H1 (cell line): ENCODE data around the gene POLR3K.

ENCODE experiments used
- BACH1 ChIP-seq: IDR thresholded peaks from 2 replicates; pipeline ENCODE4 v1.6.1; 2012; ENCODE audit warnings: low read length, improper control_type of control experiment
- CHD1 ChIP-seq: IDR thresholded peaks from 2 replicates; pipeline ENCODE4 v1.6.1; 2012; ENCODE audit warnings: low read depth, low read length, improper control_type of control experiment
- FOSL1 ChIP-seq: IDR thresholded peaks from 2 replicates; pipeline ENCODE4 v1.6.1; 2011; ENCODE audit warnings: mild to moderate bottlenecking, low read depth, low read length, moderate library complexity; ENCODE audit not compliant: insufficient read depth
- POLR2A ChIP-seq, 2 experiments: IDR thresholded peaks; 1 replicate in 1 of 2; 2 replicates in 1 of 2; pipeline ENCODE4 v1.6.1; 2011; ENCODE audit warnings: low read depth in 2 of 2, low read length in 2 of 2, mild to moderate bottlenecking in 2 of 2; ENCODE audit errors: control extremely low read depth in 1 of 2
- POLR2AphosphoS5 ChIP-seq: IDR thresholded peaks from 2 replicates; pipeline ENCODE4 v1.6.1; 2011; ENCODE audit warnings: low read depth, low read length
- RFX5 ChIP-seq: IDR thresholded peaks from 2 replicates; pipeline ENCODE4 v1.6.1; 2011; ENCODE audit warnings: low read depth, low read length, improper control_type of control experiment, borderline replicate concordance
- SUZ12 ChIP-seq: fragments of 200-600 bp; sonication (generic); IDR thresholded peaks from 2 replicates; pipeline ENCODE4 v1.6.1; 2012; ENCODE audit warnings: mild to moderate bottlenecking, inconsistent platforms, low read length, moderate library complexity, mixed read lengths
- TAF1 ChIP-seq: IDR thresholded peaks from 2 replicates; pipeline ENCODE4 v1.6.1; 2011; ENCODE audit warnings: mild to moderate bottlenecking, low read depth, low read length
- TEAD4 ChIP-seq: IDR thresholded peaks from 2 replicates; pipeline ENCODE4 v1.6.1; 2012; ENCODE audit warnings: low read depth, low read length, inconsistent platforms, mixed read lengths
- ZNF274 ChIP-seq: IDR thresholded peaks from 2 replicates; pipeline ENCODE4 v1.7.0; 2012; ENCODE audit warnings: low read length, borderline replicate concordance; ENCODE audit errors: extremely low read depth
- TF ChIP-seq, protein P1 (sequence below), 3 experiments: IDR thresholded peaks; 1 replicate in 2 of 3; 2 replicates in 1 of 3; pipeline versions ENCODE4 v1.5.1 to v1.6.1; 2011; ENCODE audit warnings: low read length in 3 of 3, mild to moderate bottlenecking in 3 of 3, inconsistent platforms in 2 of 3, low read depth in 1 of 3, moderate library complexity in 1 of 3; ENCODE audit not compliant: insufficient read depth in 1 of 3; ENCODE audit errors: control extremely low read depth in 1 of 3

DNA sequence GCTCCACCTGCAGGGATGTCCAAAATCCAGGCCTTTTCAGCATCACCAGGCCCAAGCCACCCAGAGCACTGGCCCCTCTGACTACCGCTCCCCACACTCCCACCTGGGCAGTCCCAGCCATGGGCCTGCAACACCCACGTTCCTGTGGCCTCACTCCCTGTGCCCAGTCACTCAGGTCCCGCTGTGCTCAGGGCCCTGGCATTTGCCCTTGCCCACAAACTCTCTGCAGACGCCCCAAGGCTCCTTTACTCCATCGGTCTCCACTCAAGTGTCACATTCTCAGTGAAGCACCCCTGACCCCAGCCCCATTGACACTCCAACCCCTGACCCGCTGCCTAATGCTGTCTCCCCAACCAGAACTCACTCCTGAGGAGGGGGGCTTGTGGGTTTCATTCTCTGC, 48.2 kb upstream of the POLR3K start:
- TF ChIP-seq BACH1 (no peak), RFX5 (no peak), POLR2A (IDR thresholded peaks at IDR 0.05; ENCODE audit: control extremely low read depth in 1 of 2, low read depth in 2 of 2, low read length in 2 of 2) (no peak), FOSL1 (no peak), SUZ12 (no peak), CHD1 (no peak), TEAD4 (no peak), TAF1 (no peak), ZNF274 (no peak), POLR2AphosphoS5 (no peak)
- TF ChIP-seq, protein P1, sequence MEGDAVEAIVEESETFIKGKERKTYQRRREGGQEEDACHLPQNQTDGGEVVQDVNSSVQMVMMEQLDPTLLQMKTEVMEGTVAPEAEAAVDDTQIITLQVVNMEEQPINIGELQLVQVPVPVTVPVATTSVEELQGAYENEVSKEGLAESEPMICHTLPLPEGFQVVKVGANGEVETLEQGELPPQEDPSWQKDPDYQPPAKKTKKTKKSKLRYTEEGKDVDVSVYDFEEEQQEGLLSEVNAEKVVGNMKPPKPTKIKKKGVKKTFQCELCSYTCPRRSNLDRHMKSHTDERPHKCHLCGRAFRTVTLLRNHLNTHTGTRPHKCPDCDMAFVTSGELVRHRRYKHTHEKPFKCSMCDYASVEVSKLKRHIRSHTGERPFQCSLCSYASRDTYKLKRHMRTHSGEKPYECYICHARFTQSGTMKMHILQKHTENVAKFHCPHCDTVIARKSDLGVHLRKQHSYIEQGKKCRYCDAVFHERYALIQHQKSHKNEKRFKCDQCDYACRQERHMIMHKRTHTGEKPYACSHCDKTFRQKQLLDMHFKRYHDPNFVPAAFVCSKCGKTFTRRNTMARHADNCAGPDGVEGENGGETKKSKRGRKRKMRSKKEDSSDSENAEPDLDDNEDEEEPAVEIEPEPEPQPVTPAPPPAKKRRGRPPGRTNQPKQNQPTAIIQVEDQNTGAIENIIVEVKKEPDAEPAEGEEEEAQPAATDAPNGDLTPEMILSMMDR (IDR thresholded peaks at IDR 0.05; ENCODE audit: control extremely low read depth in 1 of 3, insufficient read depth in 1 of 3, low read depth in 1 of 3, low read length in 3 of 3) = no peak
